ENCODE measurements around the gene NUF2.

- TF ChIP-seq CTCF (conservative IDR thresholded peaks at IDR 0.05; ENCODE audit: low read length), result no peak
- no peak for TF ChIP-seq EZH2phosphoT487 (IDR thresholded peaks at IDR 0.05; ENCODE audit: borderline replicate concordance, low read depth, low read length)
Observed at GRCh38 chr1:163331116-163331515, 9.4 kb downstream of the NUF2 start.

All from OCI-LY7 (cell line).